Measurements from ENCODE around the gene DNAH6. TPM values are rescaled to one million over a fixed set of nuclear protein-coding genes. Genes with fewer than 3 reads are reported as not detected.

The DNAH6 gene
- total RNA-seq, 1 experiment from 2014 or later = 0.26 TPM

- WGBS (ENCODE audit: extremely low coverage, insufficient read length, low lambda C conversion rate) = no CpG with 5 or more reads among the region's 10 CpGs
- H4K5ac ChIP-seq (ENCODE audit: insufficient read length, low read depth, low read length) = no peak overlapping the region
Observed at GRCh38 chr2:84830758-84831500, 314.6 kb downstream of the DNAH6 start.

More at GRCh38 chr2:84830758-84831500, 314.6 kb downstream of the DNAH6 start:
- Histone ChIP-seq H3K14ac (ENCODE audit: insufficient read depth, low read length) (no peak overlapping the region), H2BK12ac (ENCODE audit: insufficient read length, low read depth, low read length) (no peak overlapping the region), H3K27ac (ENCODE audit: insufficient read length, low read depth, low read length) (no peak overlapping the region), H2BK120ac (ENCODE audit: low read depth, low read length, poor library complexity, severe bottlenecking) (no peak overlapping the region), H3K18ac (ENCODE audit: insufficient read length, low read depth, low read length) (peak overlapping the region; percentile 17), H2BK20ac (ENCODE audit: low read depth, low read length, poor library complexity, severe bottlenecking) (no peak overlapping the region), H3K9ac (ENCODE audit: extremely low read depth, insufficient read length, low read length) (no peak overlapping the region), H4K8ac (replicated peaks; ENCODE audit: insufficient read length, low read depth, low read length) (no peak overlapping the region), H3K79me2 (ENCODE audit: insufficient read depth, low read length) (no peaks in the 10 kb centered on the region), H3K79me1 (ENCODE audit: insufficient read depth, low read depth, low read length, poor library complexity, severe bottlenecking) (no peaks in the 10 kb centered on the region), H3K23me2 (ENCODE audit: insufficient read length, low read depth, low read length, poor library complexity, severe bottlenecking) (no peaks in the 10 kb centered on the region), H3K27me3 (ENCODE audit: insufficient read depth, low read length) (no peaks in the 10 kb centered on the region), H2BK5ac (ENCODE audit: insufficient read length, low read length) (no peak overlapping the region), H3K4me1 (ENCODE audit: insufficient read depth, low read length) (peaks cover 5% of the 10 kb centered on the region; the same call in 1 of the 2 replicates), H3K23ac (ENCODE audit: insufficient read length, low read depth, low read length) (no peak overlapping the region), H4K20me1 (ENCODE audit: control insufficient read depth, insufficient read depth, insufficient read length) (no peaks in the 10 kb centered on the region), H2AK5ac (ENCODE audit: insufficient read length, low read length) (no peak overlapping the region), H4K91ac (ENCODE audit: insufficient read length, low read depth, low read length) (no peak overlapping the region), H3K56ac (ENCODE audit: insufficient read length, low read depth, low read length) (no peak overlapping the region), H3K9me3 (ENCODE audit: control insufficient read depth, low read depth, low read length) (no peaks in the 10 kb centered on the region), H3K4me2 (ENCODE audit: insufficient read depth, insufficient read length, low read length) (no peak overlapping the region), H3T11ph (ENCODE audit: low read length) (no peak overlapping the region), H2BK15ac (ENCODE audit: low read depth, low read length) (no peak overlapping the region), H3K4ac (ENCODE audit: low read depth, low read length) (no peak overlapping the region), H2AFZ (ENCODE audit: low read length) (no peak overlapping the region)
- DNase-seq = no peak
- H3K36me3 Mint-ChIP-seq (ENCODE audit: insufficient read depth in 1 of 3, low read depth in 3 of 3) = peaks cover 0 to 3% (median 3%) of the 10 kb centered on the region in 3 experiments; a peak in 3 of 7 replicates
- H3K9me3 Mint-ChIP-seq = peaks cover 3 to 4% of the 10 kb centered on the region in 2 experiments
- H3K4me1 Mint-ChIP-seq = peaks cover 10 to 16% of the 10 kb centered on the region in 2 experiments
- peaks cover 33% of the 10 kb centered on the region for H3K27me3 Mint-ChIP-seq (ENCODE audit: low read depth)
- TF ChIP-seq CTCF (conservative IDR thresholded peaks at IDR 0.05) = peak; percentile 40; the same call in 2 of the 3 replicates
- H3K4me3 Mint-ChIP-seq = no peak overlapping the region
- no peak overlapping the region; a peak in 1 of 7 replicates for H3K27ac Mint-ChIP-seq
